Measurements from ENCODE around the gene NAA15.
A peak's percentile ranks its signal among the peaks of the same experiment; 100 is the strongest.
"Not testable (repeated sequence)": the region's sequence is repeated elsewhere in the genome, so short reads cannot be mapped to it uniquely, and the experiment has no call there.

Gene NAA15

GRCh38 chr4:139453371-139454110, 152.2 kb downstream of the NAA15 start:
- peak; percentile 95 for DNase-seq

GRCh38 chr4:139454111-139455045, 153.1 kb downstream of the NAA15 start, which contains the start of gene RAB33B:
Gene RAB33B, plus strand, starts transcription at chr4:139454121. Its CDS starts 75 bp downstream, at chr4:139454196.
- no peak for DNase-seq

- DNase-seq, result no peak
These were observed 153.8 kb downstream of the NAA15 start for GRCh38 chr4:139455126-139455538.

- no peak for DNase-seq
These were observed 156.0 kb downstream of the NAA15 start for GRCh38 chr4:139457318-139457717.

GRCh38 chr4:139458543-139458942, 157.2 kb downstream of the NAA15 start:
- no peak for DNase-seq

GRCh38 chr4:139458999-139459398, 157.7 kb downstream of the NAA15 start:
- no peak for DNase-seq

- DNase-seq, result no peak
These were observed 159.3 kb downstream of the NAA15 start for GRCh38 chr4:139460565-139460964.

- no peak for DNase-seq
These were observed 159.8 kb downstream of the NAA15 start for GRCh38 chr4:139461022-139461628.

- not testable (repeated sequence) for DNase-seq
These were observed 163.2 kb downstream of the NAA15 start for GRCh38 chr4:139464512-139464911.

- DNase-seq, result no peak
These were observed 164.6 kb downstream of the NAA15 start for GRCh38 chr4:139465922-139466321.

GRCh38 chr4:139468756-139469155, 167.5 kb downstream of the NAA15 start:
- not testable (repeated sequence) for DNase-seq

- no peak for DNase-seq
These were observed 167.9 kb downstream of the NAA15 start for GRCh38 chr4:139469216-139469615.
